ENCODE results near the gene GPR142.

Gene GPR142

GRCh38 chr17:74369665-74370490 is 2.6 kb downstream of the GPR142 start:
- no peak for DNase-seq
- TF ChIP-seq POLR2A (IDR thresholded peaks at IDR 0.05; ENCODE audit: low read length) (no peak), GATA1 (IDR thresholded peaks at IDR 0.05; ENCODE audit: low read depth, low read length) (no peak)

GRCh38 chr17:74371653-74372147 is 4.4 kb downstream of the GPR142 start:
- TF ChIP-seq GATA1 (IDR thresholded peaks at IDR 0.05; ENCODE audit: low read depth, low read length) = no peak
- no peak for DNase-seq

- DNase-seq = no peak
- TF ChIP-seq POLR2A (IDR thresholded peaks at IDR 0.05; ENCODE audit: low read length) (no peak), GATA1 (IDR thresholded peaks at IDR 0.05; ENCODE audit: low read depth, low read length) (no peak)
Observed at GRCh38 chr17:74372426-74372825, 5.1 kb downstream of the GPR142 start.

GRCh38 chr17:74373838-74374606 is 6.7 kb downstream of the GPR142 start:
- TF ChIP-seq POLR2A (IDR thresholded peaks at IDR 0.05; ENCODE audit: low read length) (no peak), GATA1 (IDR thresholded peaks at IDR 0.05; ENCODE audit: low read depth, low read length) (no peak)

GRCh38 chr17:74374858-74375257 is 7.6 kb downstream of the GPR142 start:
- no peak for DNase-seq
- no peak for TF ChIP-seq POLR2A (IDR thresholded peaks at IDR 0.05; ENCODE audit: low read length)
- no peak for TF ChIP-seq GATA1 (IDR thresholded peaks at IDR 0.05; ENCODE audit: low read depth, low read length)

More at GRCh38 chr17:74373838-74374606, 6.7 kb downstream of the GPR142 start:
- DNase-seq = peak in 1 of 2 experiments; percentile 6

GRCh38 chr17:74379495-74380085 is 12.3 kb downstream of the GPR142 start:
- peak; percentile 79 to 89 for DNase-seq
- TF ChIP-seq POLR2A (IDR thresholded peaks at IDR 0.05; ENCODE audit: low read length) (no peak), GATA1 (IDR thresholded peaks at IDR 0.05; ENCODE audit: low read depth, low read length) (no peak)

GRCh38 chr17:74380086-74380958 is 13.0 kb downstream of the GPR142 start:
- no peak for TF ChIP-seq GATA1 (IDR thresholded peaks at IDR 0.05; ENCODE audit: low read depth, low read length)
- no peak for TF ChIP-seq POLR2A (IDR thresholded peaks at IDR 0.05; ENCODE audit: low read length)

GRCh38 chr17:74380959-74381808 is 13.9 kb downstream of the GPR142 start:
- TF ChIP-seq POLR2A (IDR thresholded peaks at IDR 0.05; ENCODE audit: low read length) (no peak), GATA1 (IDR thresholded peaks at IDR 0.05; ENCODE audit: low read depth, low read length) (no peak)
- DNase-seq = no peak

More at GRCh38 chr17:74380086-74380958, 13.0 kb downstream of the GPR142 start:
- DNase-seq = no peak

- TF ChIP-seq POLR2A (IDR thresholded peaks at IDR 0.05; ENCODE audit: low read length) = no peak
- TF ChIP-seq GATA1 (IDR thresholded peaks at IDR 0.05; ENCODE audit: low read depth, low read length) = no peak
- DNase-seq = no peak
Observed at GRCh38 chr17:74383141-74383540, 15.8 kb downstream of the GPR142 start.

- TF ChIP-seq POLR2A (IDR thresholded peaks at IDR 0.05; ENCODE audit: low read length) = no peak
- no peak for TF ChIP-seq GATA1 (IDR thresholded peaks at IDR 0.05; ENCODE audit: low read depth, low read length)
- DNase-seq = no peak
Observed at GRCh38 chr17:74385201-74385600, 17.9 kb downstream of the GPR142 start.

- no peak for DNase-seq
- TF ChIP-seq GATA1 (IDR thresholded peaks at IDR 0.05; ENCODE audit: low read depth, low read length) (no peak), POLR2A (IDR thresholded peaks at IDR 0.05; ENCODE audit: low read length) (no peak)
Observed at GRCh38 chr17:74386386-74386785, 19.1 kb downstream of the GPR142 start.
